NCI-H748 (cell line): Measurements from ENCODE around the gene CNDP1.
A peak's percentile ranks its signal among the peaks of the same experiment; 100 is the strongest.

Source experiments
- DNase-seq: peaks from one replicate; lab custom pipeline; 2025; ENCODE audit not compliant: unreplicated experiment; lab: John Stamatoyannopoulos, UW

Gene CNDP1

GRCh38 chr18:74623047-74623816, 88.9 kb downstream of the CNDP1 start:
- peak; percentile 12 for DNase-seq

GRCh38 chr18:74624466-74624865, 90.2 kb downstream of the CNDP1 start:
- no peak for DNase-seq

- DNase-seq, result peak; percentile 15
Observed at GRCh38 chr18:74625157-74625556, 90.9 kb downstream of the CNDP1 start.

- DNase-seq, result no peak
Observed at GRCh38 chr18:74626049-74626874, 92.0 kb downstream of the CNDP1 start.

- DNase-seq, result no peak
Observed at GRCh38 chr18:74630804-74631203, 96.5 kb downstream of the CNDP1 start.

- DNase-seq, result no peak
Observed at GRCh38 chr18:74631212-74631611, 96.9 kb downstream of the CNDP1 start.

- DNase-seq, result no peak
Observed at GRCh38 chr18:74631623-74632350, 97.5 kb downstream of the CNDP1 start.

- DNase-seq, result no peak
Observed at GRCh38 chr18:74632351-74632679, 98.0 kb downstream of the CNDP1 start.

GRCh38 chr18:74632856-74633255, 98.6 kb downstream of the CNDP1 start:
- no peak for DNase-seq

- no peak for DNase-seq
Observed at GRCh38 chr18:74633652-74634352, 99.5 kb downstream of the CNDP1 start.

- peak; percentile 90 for DNase-seq
Observed at GRCh38 chr18:74635224-74635975, 101.1 kb downstream of the CNDP1 start.
